DOHH2 (cell line): ENCODE data around the gene PPP4R3C.

Experiments
- H3F3A ChIP-seq: fragments of 200-600 bp; sonication (generic), shearing (Covaris generic); 2 replicates; pipeline ENCODE4 v1.6.0; 2016; ENCODE audit warnings: antibody characterized with exemption, mild to moderate bottlenecking; ENCODE audit not compliant: control insufficient read depth, insufficient read depth
- H3K27ac ChIP-seq: fragments of 200-600 bp; sonication (generic); 2 replicates; pipeline ENCODE4 v1.5.1; 2014; ENCODE audit warnings: low read depth, mild to moderate bottlenecking, low read length, moderate library complexity
- H3K27me3 ChIP-seq: fragments of 200-600 bp; sonication (generic); 2 replicates; pipeline ENCODE4 v1.6.1; 2014; ENCODE audit warnings: mild to moderate bottlenecking, low read length, mixed read lengths; ENCODE audit not compliant: control insufficient read depth
- H3K36me3 ChIP-seq: fragments of 200-600 bp; sonication (generic); 2 replicates; pipeline ENCODE4 v1.6.1; 2014; ENCODE audit warnings: mild to moderate bottlenecking, low read length, moderate library complexity, mixed read lengths; ENCODE audit not compliant: control insufficient read depth
- H3K4me1 ChIP-seq: fragments of 200-600 bp; sonication (generic); 2 replicates; pipeline ENCODE4 v1.6.1; 2014; ENCODE audit warnings: mild to moderate bottlenecking, low read length, mixed read lengths; ENCODE audit not compliant: control insufficient read depth
- H3K4me2 ChIP-seq: fragments of 200-600 bp; sonication (generic); 2 replicates; pipeline ENCODE4 v1.6.0; 2014; ENCODE audit warnings: mild to moderate bottlenecking, low read length, moderate library complexity
- H3K4me3 ChIP-seq: fragments of 200-600 bp; sonication (generic); 2 replicates; pipeline ENCODE4 v1.5.1; 2014; ENCODE audit warnings: mild to moderate bottlenecking, low read length, mixed read lengths
- H3K79me2 ChIP-seq: fragments of 200-600 bp; sonication (generic); 2 replicates; pipeline ENCODE4 v1.6.1; 2014; ENCODE audit warnings: mild to moderate bottlenecking, low read length, mixed read lengths; ENCODE audit not compliant: control insufficient read depth
- H3K9me2 ChIP-seq: fragments of 200-600 bp; sonication (generic); replicated peaks from 2 replicates; pipeline ENCODE4 v1.6.1; 2014; ENCODE audit warnings: mild to moderate bottlenecking, low read length, mixed read lengths; ENCODE audit not compliant: control insufficient read depth
- H3K9me3 ChIP-seq: fragments of 200-600 bp; sonication (generic); 2 replicates; pipeline ENCODE4 v1.6.1; 2014; ENCODE audit warnings: antibody characterized with exemption, low read length, mixed read lengths; ENCODE audit not compliant: control insufficient read depth, insufficient read depth
- H4K20me1 ChIP-seq: fragments of 200-600 bp; sonication (generic); 2 replicates; pipeline ENCODE4 v1.6.0; 2014; ENCODE audit warnings: low read depth, mild to moderate bottlenecking, antibody characterized with exemption, low read length, moderate library complexity; ENCODE audit not compliant: control insufficient read depth, insufficient read depth
- EZH2phosphoT487 ChIP-seq: fragments of 200-600 bp; sonication (generic); IDR thresholded peaks from 2 replicates; pipeline ENCODE4 v1.6.1; 2017; ENCODE audit warnings: borderline replicate concordance, mild to moderate bottlenecking, antibody characterized with exemption, low read length, moderate library complexity, mixed read lengths
- TF ChIP-seq, protein P1 (sequence below): fragments of 200-600 bp; sonication (generic); IDR thresholded peaks from one replicate; pipeline ENCODE4 v1.5.1; 2014; ENCODE audit warnings: antibody characterized with exemption, mild to moderate bottlenecking, low read depth, low read length; ENCODE audit not compliant: poor library complexity, severe bottlenecking

The PPP4R3C gene

DNA sequence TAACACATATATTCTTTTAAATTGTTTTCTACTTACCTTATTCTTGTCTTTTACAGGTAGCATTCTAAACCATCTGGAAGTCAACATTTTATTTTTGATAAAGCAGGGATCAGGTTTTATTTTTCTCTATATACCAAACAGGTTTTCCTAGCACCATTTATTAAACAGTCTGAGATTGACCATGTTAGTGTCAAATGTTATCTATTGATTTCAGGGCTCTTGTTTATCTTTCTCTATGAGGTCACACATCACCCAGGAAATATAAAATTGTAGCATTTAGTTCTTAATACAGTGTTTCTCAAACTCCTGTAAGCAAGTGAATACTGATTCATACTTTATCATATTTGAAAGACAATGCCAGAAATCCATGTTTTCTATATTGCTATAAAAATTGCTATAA, 28.1 kb downstream of the PPP4R3C start:
- no peaks in the 10 kb centered on the region for H3F3A ChIP-seq
- no peak overlapping the region for H3K4me3 ChIP-seq
- H3K9me2 ChIP-seq = no peaks in the 10 kb centered on the region
- no peaks in the 10 kb centered on the region for H3K27me3 ChIP-seq
- no peak overlapping the region for H3K27ac ChIP-seq
- no peaks in the 10 kb centered on the region for H4K20me1 ChIP-seq
- TF ChIP-seq EZH2phosphoT487 = no peak
- TF ChIP-seq, protein P1, sequence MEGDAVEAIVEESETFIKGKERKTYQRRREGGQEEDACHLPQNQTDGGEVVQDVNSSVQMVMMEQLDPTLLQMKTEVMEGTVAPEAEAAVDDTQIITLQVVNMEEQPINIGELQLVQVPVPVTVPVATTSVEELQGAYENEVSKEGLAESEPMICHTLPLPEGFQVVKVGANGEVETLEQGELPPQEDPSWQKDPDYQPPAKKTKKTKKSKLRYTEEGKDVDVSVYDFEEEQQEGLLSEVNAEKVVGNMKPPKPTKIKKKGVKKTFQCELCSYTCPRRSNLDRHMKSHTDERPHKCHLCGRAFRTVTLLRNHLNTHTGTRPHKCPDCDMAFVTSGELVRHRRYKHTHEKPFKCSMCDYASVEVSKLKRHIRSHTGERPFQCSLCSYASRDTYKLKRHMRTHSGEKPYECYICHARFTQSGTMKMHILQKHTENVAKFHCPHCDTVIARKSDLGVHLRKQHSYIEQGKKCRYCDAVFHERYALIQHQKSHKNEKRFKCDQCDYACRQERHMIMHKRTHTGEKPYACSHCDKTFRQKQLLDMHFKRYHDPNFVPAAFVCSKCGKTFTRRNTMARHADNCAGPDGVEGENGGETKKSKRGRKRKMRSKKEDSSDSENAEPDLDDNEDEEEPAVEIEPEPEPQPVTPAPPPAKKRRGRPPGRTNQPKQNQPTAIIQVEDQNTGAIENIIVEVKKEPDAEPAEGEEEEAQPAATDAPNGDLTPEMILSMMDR = no peak
- H3K36me3 ChIP-seq = no peaks in the 10 kb centered on the region
- H3K4me1 ChIP-seq = no peaks in the 10 kb centered on the region
- H3K9me3 ChIP-seq = no peaks in the 10 kb centered on the region
- H3K4me2 ChIP-seq = no peak overlapping the region
- H3K79me2 ChIP-seq = no peaks in the 10 kb centered on the region
